HepG2 (cell line): Measurements from ENCODE around the gene G6PC3. TPM values are rescaled to one million over a fixed set of nuclear protein-coding genes. Genes with fewer than 3 reads are reported as not detected.

Experiments used
- DDIT3 ChIP-seq: sonication (generic); formaldehyde crosslinking; IDR thresholded peaks from 2 replicates; pipeline ENCODE4 v1.4.0; 2020; ENCODE audit warnings: mild to moderate bottlenecking, missing genetic modification reagents
- FOXA1 ChIP-seq, 2 experiments: fragments of 450-650 bp in 1 of 2; sonication (generic) in 1 of 2; formaldehyde crosslinking in 1 of 2; IDR thresholded peaks; 2 replicates each; pipeline versions ENCODE4 v1.4.0 to v1.6.1; 2016 to 2020; ENCODE audit warnings: missing genetic modification reagents in 1 of 2
- IKZF4 ChIP-seq: sonication (generic); formaldehyde crosslinking; IDR thresholded peaks from 2 replicates; pipeline ENCODE4 v1.5.1; 2020; ENCODE audit warnings: borderline replicate concordance, mild to moderate bottlenecking, low read depth, missing genetic modification reagents; ENCODE audit errors: not compliant biosample characterization
- KDM5B ChIP-seq: sonication (generic); formaldehyde crosslinking; IDR thresholded peaks from 2 replicates; pipeline ENCODE4 v1.4.0; 2020; ENCODE audit warnings: missing genetic modification reagents, mild to moderate bottlenecking, borderline replicate concordance
- KLF6 ChIP-seq: IDR thresholded peaks from 2 replicates; pipeline ENCODE4 v1.8.0; 2016; ENCODE audit warnings: missing biosample characterization, missing genetic modification reagents
- MYC ChIP-seq: sonication (generic); formaldehyde crosslinking; IDR thresholded peaks from 2 replicates; pipeline ENCODE4 v1.9.0; 2021; ENCODE audit warnings: missing genetic modification reagents, borderline replicate concordance
- NCOA5 ChIP-seq: sonication (generic); formaldehyde crosslinking; IDR thresholded peaks from 2 replicates; pipeline ENCODE4 v1.4.0; 2020; ENCODE audit warnings: missing genetic modification reagents
- RFX1 ChIP-seq: fragments of 450-650 bp; IDR thresholded peaks from 2 replicates; pipeline ENCODE4 v1.6.1; 2017
- RFXAP ChIP-seq: sonication (generic); formaldehyde crosslinking; IDR thresholded peaks from 2 replicates; pipeline ENCODE4 v1.4.0; 2020; ENCODE audit warnings: missing genetic modification reagents, borderline replicate concordance
- SIN3A ChIP-seq: IDR thresholded peaks from 2 replicates; pipeline ENCODE4 v1.6.1; 2011; ENCODE audit warnings: low read depth, mild to moderate bottlenecking, control low read depth, low read length, borderline replicate concordance
- ZNF260 ChIP-seq: sonication (generic); formaldehyde crosslinking; IDR thresholded peaks from 2 replicates; pipeline ENCODE4 v1.4.0; 2020; ENCODE audit warnings: missing genetic modification reagents, low read depth, mild to moderate bottlenecking, borderline replicate concordance
- ZNF629 ChIP-seq: sonication (generic); formaldehyde crosslinking; conservative IDR thresholded peaks from 2 replicates; pipeline ENCODE4 v1.5.0; 2020; ENCODE audit warnings: missing genetic modification reagents
- ZNF644 ChIP-seq: IDR thresholded peaks from 2 replicates; pipeline ENCODE4 v1.6.1; 2016; ENCODE audit warnings: low read depth
- ZNF703 ChIP-seq: sonication (generic); formaldehyde crosslinking; IDR thresholded peaks from 2 replicates; pipeline ENCODE4 v1.5.1; 2020; ENCODE audit warnings: missing genetic modification reagents, mild to moderate bottlenecking, moderate library complexity, borderline replicate concordance
- ZSCAN21 ChIP-seq: sonication (generic); formaldehyde crosslinking; IDR thresholded peaks from 2 replicates; pipeline ENCODE4 v1.8.0; 2022; ENCODE audit warnings: mild to moderate bottlenecking, missing genetic modification reagents, moderate library complexity, borderline replicate concordance
- polyA plus RNA-seq, 8 experiments: library from polyadenylated mRNA; depleted of rRNA in 3 of 8; stranded (reverse) in 7 of 8; unstranded in 1 of 8; fragments of >200 nt; fragmentation: Illumina TruSeq in 4 of 8; extraction: Trizol in 4 of 8; gene quantifications; 2 replicates each; pipeline versions ENCODE4 v1.2.1 to v1.2.3, GENCODE V29; 2011 to 2016; ENCODE audit warnings: low read depth in 4 of 8, missing spikeins in 1 of 8, mixed read lengths in 1 of 8; ENCODE audit not compliant: insufficient read depth in 1 of 8
- total RNA-seq, 5 experiments: library from RNA; depleted of rRNA; stranded (reverse); fragments of >200 nt; fragmentation: Illumina TruSeq; extraction: Trizol; gene quantifications; 2 replicates each; pipeline ENCODE4 v1.2.3, GENCODE V29; 2016; ENCODE audit warnings: low read depth in 1 of 5
- TF ChIP-seq, protein P1 (sequence below): sonication (generic); formaldehyde crosslinking; IDR thresholded peaks from 2 replicates; pipeline ENCODE4 v1.5.1; 2020; ENCODE audit warnings: mild to moderate bottlenecking, missing genetic modification reagents, borderline replicate concordance
- TF ChIP-seq, protein P2 (sequence below): sonication (generic); formaldehyde crosslinking; IDR thresholded peaks from 2 replicates; pipeline ENCODE4 v1.4.0; 2020; ENCODE audit warnings: mild to moderate bottlenecking, low read depth, missing genetic modification reagents
- TF ChIP-seq, protein P3 (sequence below): sonication (generic); formaldehyde crosslinking; IDR thresholded peaks from 2 replicates; pipeline ENCODE4 v1.5.0; 2020; ENCODE audit warnings: mild to moderate bottlenecking, missing genetic modification reagents

Gene G6PC3
- total and polyA plus RNA-seq, 2 of the 13 experiments (the other 11 are each of a cell fraction or from before 2014, with no cell fraction given), result 38.5 to 75.8 TPM

DNA sequence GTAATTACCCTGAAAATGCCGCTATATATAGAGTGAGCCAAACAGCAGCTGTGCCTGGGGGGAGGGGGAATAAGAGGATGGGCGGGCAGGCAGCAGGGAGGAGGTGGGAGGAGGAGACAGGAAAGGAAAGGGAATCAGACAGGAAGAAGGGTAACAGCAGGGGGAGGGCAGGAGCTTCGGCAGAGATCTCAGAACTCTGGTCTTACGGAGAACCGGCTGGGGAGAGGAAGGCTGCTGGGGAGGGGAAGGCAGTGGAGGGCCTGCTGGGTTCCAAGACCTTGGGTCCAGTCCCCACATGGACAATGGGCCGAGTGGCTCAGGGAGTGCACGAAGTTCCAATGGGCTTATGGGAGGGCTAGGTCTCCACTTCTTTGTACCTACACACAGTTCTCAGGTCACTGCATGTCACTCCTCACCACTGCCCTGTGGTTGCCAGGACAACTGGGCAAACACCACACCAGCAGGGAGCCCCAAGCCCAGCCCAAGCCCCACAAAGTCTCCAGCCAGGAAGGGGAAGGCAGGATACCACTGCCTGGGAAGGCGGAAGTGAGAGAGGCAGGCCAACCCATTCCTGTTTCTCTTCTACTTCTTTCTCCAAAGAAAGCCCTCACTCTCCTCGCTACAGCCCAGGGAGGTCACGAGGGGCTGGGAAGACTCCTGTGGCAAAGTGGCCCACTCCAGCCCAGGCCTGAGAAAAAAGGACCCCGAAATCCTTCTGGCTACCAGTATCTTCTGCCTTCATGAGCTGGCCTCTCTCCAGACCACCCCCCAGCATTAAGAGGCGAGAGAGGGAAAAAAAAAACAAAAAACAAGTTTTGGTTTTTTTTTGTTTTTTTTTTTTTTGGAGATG, 25.3 kb downstream of the G6PC3 start (continued):
- TF ChIP-seq, protein P1, sequence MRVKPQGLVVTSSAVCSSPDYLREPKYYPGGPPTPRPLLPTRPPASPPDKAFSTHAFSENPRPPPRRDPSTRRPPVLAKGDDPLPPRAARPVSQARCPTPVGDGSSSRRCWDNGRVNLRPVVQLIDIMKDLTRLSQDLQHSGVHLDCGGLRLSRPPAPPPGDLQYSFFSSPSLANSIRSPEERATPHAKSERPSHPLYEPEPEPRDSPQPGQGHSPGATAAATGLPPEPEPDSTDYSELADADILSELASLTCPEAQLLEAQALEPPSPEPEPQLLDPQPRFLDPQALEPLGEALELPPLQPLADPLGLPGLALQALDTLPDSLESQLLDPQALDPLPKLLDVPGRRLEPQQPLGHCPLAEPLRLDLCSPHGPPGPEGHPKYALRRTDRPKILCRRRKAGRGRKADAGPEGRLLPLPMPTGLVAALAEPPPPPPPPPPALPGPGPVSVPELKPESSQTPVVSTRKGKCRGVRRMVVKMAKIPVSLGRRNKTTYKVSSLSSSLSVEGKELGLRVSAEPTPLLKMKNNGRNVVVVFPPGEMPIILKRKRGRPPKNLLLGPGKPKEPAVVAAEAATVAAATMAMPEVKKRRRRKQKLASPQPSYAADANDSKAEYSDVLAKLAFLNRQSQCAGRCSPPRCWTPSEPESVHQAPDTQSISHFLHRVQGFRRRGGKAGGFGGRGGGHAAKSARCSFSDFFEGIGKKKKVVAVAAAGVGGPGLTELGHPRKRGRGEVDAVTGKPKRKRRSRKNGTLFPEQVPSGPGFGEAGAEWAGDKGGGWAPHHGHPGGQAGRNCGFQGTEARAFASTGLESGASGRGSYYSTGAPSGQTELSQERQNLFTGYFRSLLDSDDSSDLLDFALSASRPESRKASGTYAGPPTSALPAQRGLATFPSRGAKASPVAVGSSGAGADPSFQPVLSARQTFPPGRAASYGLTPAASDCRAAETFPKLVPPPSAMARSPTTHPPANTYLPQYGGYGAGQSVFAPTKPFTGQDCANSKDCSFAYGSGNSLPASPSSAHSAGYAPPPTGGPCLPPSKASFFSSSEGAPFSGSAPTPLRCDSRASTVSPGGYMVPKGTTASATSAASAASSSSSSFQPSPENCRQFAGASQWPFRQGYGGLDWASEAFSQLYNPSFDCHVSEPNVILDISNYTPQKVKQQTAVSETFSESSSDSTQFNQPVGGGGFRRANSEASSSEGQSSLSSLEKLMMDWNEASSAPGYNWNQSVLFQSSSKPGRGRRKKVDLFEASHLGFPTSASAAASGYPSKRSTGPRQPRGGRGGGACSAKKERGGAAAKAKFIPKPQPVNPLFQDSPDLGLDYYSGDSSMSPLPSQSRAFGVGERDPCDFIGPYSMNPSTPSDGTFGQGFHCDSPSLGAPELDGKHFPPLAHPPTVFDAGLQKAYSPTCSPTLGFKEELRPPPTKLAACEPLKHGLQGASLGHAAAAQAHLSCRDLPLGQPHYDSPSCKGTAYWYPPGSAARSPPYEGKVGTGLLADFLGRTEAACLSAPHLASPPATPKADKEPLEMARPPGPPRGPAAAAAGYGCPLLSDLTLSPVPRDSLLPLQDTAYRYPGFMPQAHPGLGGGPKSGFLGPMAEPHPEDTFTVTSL (CRISPR knock-in tag), result no peak
- no peak for TF ChIP-seq ZNF644 (CRISPR knock-in tag)
- no peak for TF ChIP-seq ZSCAN21
- TF ChIP-seq ZNF703 (CRISPR knock-in tag), result no peak
- peak; percentile 96 for TF ChIP-seq RFX1
- TF ChIP-seq, protein P2, sequence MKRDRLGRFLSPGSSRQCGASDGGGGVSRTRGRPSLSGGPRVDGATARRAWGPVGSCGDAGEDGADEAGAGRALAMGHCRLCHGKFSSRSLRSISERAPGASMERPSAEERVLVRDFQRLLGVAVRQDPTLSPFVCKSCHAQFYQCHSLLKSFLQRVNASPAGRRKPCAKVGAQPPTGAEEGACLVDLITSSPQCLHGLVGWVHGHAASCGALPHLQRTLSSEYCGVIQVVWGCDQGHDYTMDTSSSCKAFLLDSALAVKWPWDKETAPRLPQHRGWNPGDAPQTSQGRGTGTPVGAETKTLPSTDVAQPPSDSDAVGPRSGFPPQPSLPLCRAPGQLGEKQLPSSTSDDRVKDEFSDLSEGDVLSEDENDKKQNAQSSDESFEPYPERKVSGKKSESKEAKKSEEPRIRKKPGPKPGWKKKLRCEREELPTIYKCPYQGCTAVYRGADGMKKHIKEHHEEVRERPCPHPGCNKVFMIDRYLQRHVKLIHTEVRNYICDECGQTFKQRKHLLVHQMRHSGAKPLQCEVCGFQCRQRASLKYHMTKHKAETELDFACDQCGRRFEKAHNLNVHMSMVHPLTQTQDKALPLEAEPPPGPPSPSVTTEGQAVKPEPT (CRISPR knock-in tag), result no peak
- peak; percentile 76 for TF ChIP-seq ZNF629 (CRISPR knock-in tag)
- peak; percentile 66; the same call in 1 of the 2 replicates for TF ChIP-seq KDM5B (CRISPR knock-in tag)
- TF ChIP-seq FOXA1 (IDR thresholded peaks at IDR 0.05), result no peak
- TF ChIP-seq FOXA1 (CRISPR knock-in tag; IDR thresholded peaks at IDR 0.05), result peak; percentile 64
- TF ChIP-seq MYC (CRISPR knock-in tag), result peak; percentile 72; the same call in 1 of the 2 replicates
- TF ChIP-seq RFXAP, result no peak; the same call in 1 of the 2 replicates
- TF ChIP-seq SIN3A, result peak; percentile 78
- TF ChIP-seq ZNF260 (CRISPR knock-in tag), result no peak
- TF ChIP-seq, protein P3, sequence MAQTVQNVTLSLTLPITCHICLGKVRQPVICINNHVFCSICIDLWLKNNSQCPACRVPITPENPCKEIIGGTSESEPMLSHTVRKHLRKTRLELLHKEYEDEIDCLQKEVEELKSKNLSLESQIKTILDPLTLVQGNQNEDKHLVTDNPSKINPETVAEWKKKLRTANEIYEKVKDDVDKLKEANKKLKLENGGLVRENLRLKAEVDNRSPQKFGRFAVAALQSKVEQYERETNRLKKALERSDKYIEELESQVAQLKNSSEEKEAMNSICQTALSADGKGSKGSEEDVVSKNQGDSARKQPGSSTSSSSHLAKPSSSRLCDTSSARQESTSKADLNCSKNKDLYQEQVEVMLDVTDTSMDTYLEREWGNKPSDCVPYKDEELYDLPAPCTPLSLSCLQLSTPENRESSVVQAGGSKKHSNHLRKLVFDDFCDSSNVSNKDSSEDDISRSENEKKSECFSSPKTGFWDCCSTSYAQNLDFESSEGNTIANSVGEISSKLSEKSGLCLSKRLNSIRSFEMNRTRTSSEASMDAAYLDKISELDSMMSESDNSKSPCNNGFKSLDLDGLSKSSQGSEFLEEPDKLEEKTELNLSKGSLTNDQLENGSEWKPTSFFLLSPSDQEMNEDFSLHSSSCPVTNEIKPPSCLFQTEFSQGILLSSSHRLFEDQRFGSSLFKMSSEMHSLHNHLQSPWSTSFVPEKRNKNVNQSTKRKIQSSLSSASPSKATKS, result no peak
- no peak for TF ChIP-seq IKZF4
- TF ChIP-seq DDIT3 (CRISPR knock-in tag), result no peak
- TF ChIP-seq KLF6, result 0 out of 2 replicates have a peak, but pooled peaks have one; percentile 36
- TF ChIP-seq NCOA5, result no peak
